GM19099 (cell line): ENCODE data around the gene TMEM174.

Source experiments
- POLR2A ChIP-seq: IDR thresholded peaks from 3 replicates; pipeline ENCODE4 v1.6.1; 2011; ENCODE audit warnings: low read depth; ENCODE audit not compliant: insufficient read length; ENCODE audit errors: extremely low read depth

Gene TMEM174

GRCh38 chr5:73201547-73202513 lies 28.8 kb downstream of the TMEM174 start:
- no peak for TF ChIP-seq POLR2A

GRCh38 chr5:73204332-73204731 lies 31.3 kb downstream of the TMEM174 start:
- no peak for TF ChIP-seq POLR2A

GRCh38 chr5:73204733-73205132 lies 31.7 kb downstream of the TMEM174 start:
- no peak for TF ChIP-seq POLR2A

GRCh38 chr5:73205305-73205704 lies 32.3 kb downstream of the TMEM174 start:
- no peak for TF ChIP-seq POLR2A

- TF ChIP-seq POLR2A: no peak
Measured at GRCh38 chr5:73213566-73213998, 40.6 kb downstream of the TMEM174 start.

- no peak for TF ChIP-seq POLR2A
Measured at GRCh38 chr5:73214306-73214705, 41.3 kb downstream of the TMEM174 start.

- TF ChIP-seq POLR2A: no peak
Measured at GRCh38 chr5:73214996-73215395, 42.0 kb downstream of the TMEM174 start.

GRCh38 chr5:73215531-73215890 lies 42.5 kb downstream of the TMEM174 start:
- no peak for TF ChIP-seq POLR2A

GRCh38 chr5:73215891-73216610 lies 43.1 kb downstream of the TMEM174 start:
- TF ChIP-seq POLR2A: no peak

- no peak for TF ChIP-seq POLR2A
Measured at GRCh38 chr5:73218552-73219171, 45.7 kb downstream of the TMEM174 start.

- no peak for TF ChIP-seq POLR2A
Measured at GRCh38 chr5:73221161-73221560, 48.2 kb downstream of the TMEM174 start.

- no peak for TF ChIP-seq POLR2A
Measured at GRCh38 chr5:73221726-73222125, 48.7 kb downstream of the TMEM174 start.

GRCh38 chr5:73222173-73222572 lies 49.2 kb downstream of the TMEM174 start:
- no peak for TF ChIP-seq POLR2A
